Hepatocyte (in vitro differentiated cells): ENCODE data around the gene PSAPL1. TPM values are rescaled to one million over a fixed set of nuclear protein-coding genes. Genes with fewer than 3 reads are reported as not detected.

ENCODE experiments used
- DNase-seq: peaks from one replicate; pipeline ENCODE4 v3.0.0-alpha.2; 2016; ENCODE audit warnings: low spot score
- H2AFZ ChIP-seq: fragments of 200-600 bp; sonication (generic); 2 replicates; pipeline ENCODE4 v1.6.0; 2016; ENCODE audit warnings: antibody characterized with exemption, mild to moderate bottlenecking
- H3K27ac ChIP-seq: fragments of 200-600 bp; sonication (generic); 2 replicates; pipeline ENCODE4 v1.5.1; 2016; ENCODE audit warnings: mild to moderate bottlenecking
- H3K27me3 ChIP-seq: fragments of 200-600 bp; sonication (generic); 2 replicates; pipeline ENCODE4 v1.6.1; 2016
- H3K36me3 ChIP-seq: fragments of 200-600 bp; sonication (generic); replicated peaks from 2 replicates; pipeline ENCODE4 v1.5.1; 2016; ENCODE audit warnings: low read depth; ENCODE audit not compliant: insufficient read depth
- H3K4me1 ChIP-seq: fragments of 200-600 bp; sonication (generic); 2 replicates; pipeline ENCODE4 v1.5.1; 2016; ENCODE audit warnings: mild to moderate bottlenecking, moderate library complexity; ENCODE audit not compliant: insufficient read depth
- H3K4me2 ChIP-seq: fragments of 200-600 bp; sonication (generic); 2 replicates; pipeline ENCODE4 v1.6.0; 2016
- H3K4me3 ChIP-seq: fragments of 200-600 bp; sonication (generic); 2 replicates; pipeline ENCODE4 v1.5.1; 2016; ENCODE audit warnings: mild to moderate bottlenecking
- H3K79me2 ChIP-seq: fragments of 200-600 bp; sonication (generic); 2 replicates; pipeline ENCODE4 v1.6.0; 2017; ENCODE audit warnings: mild to moderate bottlenecking
- H3K9me2 ChIP-seq: fragments of 200-600 bp; sonication (generic); replicated peaks from 2 replicates; pipeline ENCODE4 v1.6.0; 2017; ENCODE audit warnings: mild to moderate bottlenecking; ENCODE audit not compliant: insufficient read depth
- H3K9me3 ChIP-seq: fragments of 200-600 bp; sonication (generic); 2 replicates; pipeline ENCODE4 v1.5.1; 2016; ENCODE audit warnings: low read depth, mild to moderate bottlenecking
- H4K20me1 ChIP-seq: fragments of 200-600 bp; sonication (generic); 2 replicates; pipeline ENCODE4 v1.6.0; 2016; ENCODE audit warnings: mild to moderate bottlenecking; ENCODE audit not compliant: insufficient read depth, poor library complexity, severe bottlenecking
- EZH2 ChIP-seq: fragments of 200-600 bp; sonication (generic); IDR thresholded peaks from 2 replicates; pipeline ENCODE4 v1.6.1; 2016; ENCODE audit warnings: antibody characterized with exemption, mild to moderate bottlenecking, borderline replicate concordance
- EZH2phosphoT487 ChIP-seq: fragments of 200-600 bp; sonication (generic); IDR thresholded peaks from one replicate; pipeline ENCODE4 v1.6.1; 2018; ENCODE audit warnings: antibody characterized with exemption, mild to moderate bottlenecking, low read depth, moderate library complexity; ENCODE audit not compliant: unreplicated experiment, severe bottlenecking
- WGBS: methylation state at CpG from one replicate; pipeline ENCODE4 v1.1.6; 2016; ENCODE audit warnings: low lambda C conversion rate; ENCODE audit errors: missing lambda C conversion rate; 5-methylcytosine and 5-hydroxymethylcytosine counted together
- polyA plus RNA-seq: library from polyadenylated mRNA; unstranded; fragments of >200 nt; fragmentation: Nextera tagmentation; extraction: Ambion mirVana; gene quantifications from 2 replicates; pipeline ENCODE4 v1.2.1, GENCODE V29; 2016
- total RNA-seq: library from RNA; depleted of rRNA; stranded (reverse); fragments of >200 nt; gene quantifications from 2 replicates; pipeline ENCODE4 v1.2.3, GENCODE V29; 2014
- TF ChIP-seq, protein P1 (sequence below): fragments of 200-600 bp; sonication (generic); IDR thresholded peaks from 2 replicates; pipeline ENCODE4 v1.5.1; 2016; ENCODE audit warnings: antibody characterized with exemption, mild to moderate bottlenecking; ENCODE audit not compliant: poor library complexity

PSAPL1 gene
- total and polyA plus RNA-seq, 2 experiments from 2014 or later = 4.3 to 4.4 TPM

- Histone ChIP-seq H3K27ac (no peak overlapping the region), H3K9me3 (no peaks in the 10 kb centered on the region), H4K20me1 (no peaks in the 10 kb centered on the region), H3K79me2 (no peaks in the 10 kb centered on the region), H3K4me3 (no peak overlapping the region), H2AFZ (no peak overlapping the region), H3K36me3 (no peaks in the 10 kb centered on the region), H3K4me1 (peaks cover 4% of the 10 kb centered on the region), H3K9me2 (no peaks in the 10 kb centered on the region), H3K27me3 (no peaks in the 10 kb centered on the region), H3K4me2 (no peak overlapping the region)
- 84% methylated on average over 28 of the region's 28 CpGs for WGBS
- TF ChIP-seq EZH2phosphoT487 (no peak), EZH2 (no peak)
- TF ChIP-seq, protein P1, sequence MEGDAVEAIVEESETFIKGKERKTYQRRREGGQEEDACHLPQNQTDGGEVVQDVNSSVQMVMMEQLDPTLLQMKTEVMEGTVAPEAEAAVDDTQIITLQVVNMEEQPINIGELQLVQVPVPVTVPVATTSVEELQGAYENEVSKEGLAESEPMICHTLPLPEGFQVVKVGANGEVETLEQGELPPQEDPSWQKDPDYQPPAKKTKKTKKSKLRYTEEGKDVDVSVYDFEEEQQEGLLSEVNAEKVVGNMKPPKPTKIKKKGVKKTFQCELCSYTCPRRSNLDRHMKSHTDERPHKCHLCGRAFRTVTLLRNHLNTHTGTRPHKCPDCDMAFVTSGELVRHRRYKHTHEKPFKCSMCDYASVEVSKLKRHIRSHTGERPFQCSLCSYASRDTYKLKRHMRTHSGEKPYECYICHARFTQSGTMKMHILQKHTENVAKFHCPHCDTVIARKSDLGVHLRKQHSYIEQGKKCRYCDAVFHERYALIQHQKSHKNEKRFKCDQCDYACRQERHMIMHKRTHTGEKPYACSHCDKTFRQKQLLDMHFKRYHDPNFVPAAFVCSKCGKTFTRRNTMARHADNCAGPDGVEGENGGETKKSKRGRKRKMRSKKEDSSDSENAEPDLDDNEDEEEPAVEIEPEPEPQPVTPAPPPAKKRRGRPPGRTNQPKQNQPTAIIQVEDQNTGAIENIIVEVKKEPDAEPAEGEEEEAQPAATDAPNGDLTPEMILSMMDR = no peak
- no peak for DNase-seq
Measured at GRCh38 chr4:7384003-7384928, 50.5 kb downstream of the PSAPL1 start.

GRCh38 chr4:7383266-7383665, 51.5 kb downstream of the PSAPL1 start:
- H4K20me1 ChIP-seq = no peaks in the 10 kb centered on the region
- DNase-seq = no peak
- H3K27me3 ChIP-seq = no peaks in the 10 kb centered on the region
- H3K9me2 ChIP-seq = no peaks in the 10 kb centered on the region
- H3K79me2 ChIP-seq = no peaks in the 10 kb centered on the region
- 70% methylated on average over 8 of the region's 8 CpGs for WGBS
- H3K4me1 ChIP-seq = peaks cover 4% of the 10 kb centered on the region
- no peak overlapping the region for H3K4me3 ChIP-seq
- no peaks in the 10 kb centered on the region for H3K9me3 ChIP-seq
- no peaks in the 10 kb centered on the region for H3K36me3 ChIP-seq
- H3K4me2 ChIP-seq = no peak overlapping the region
- TF ChIP-seq, protein P1 = no peak
- TF ChIP-seq EZH2 (no peak), EZH2phosphoT487 (no peak)
- peak overlapping the region; percentile 51 for H3K27ac ChIP-seq
- H2AFZ ChIP-seq = no peak overlapping the region

DNA sequence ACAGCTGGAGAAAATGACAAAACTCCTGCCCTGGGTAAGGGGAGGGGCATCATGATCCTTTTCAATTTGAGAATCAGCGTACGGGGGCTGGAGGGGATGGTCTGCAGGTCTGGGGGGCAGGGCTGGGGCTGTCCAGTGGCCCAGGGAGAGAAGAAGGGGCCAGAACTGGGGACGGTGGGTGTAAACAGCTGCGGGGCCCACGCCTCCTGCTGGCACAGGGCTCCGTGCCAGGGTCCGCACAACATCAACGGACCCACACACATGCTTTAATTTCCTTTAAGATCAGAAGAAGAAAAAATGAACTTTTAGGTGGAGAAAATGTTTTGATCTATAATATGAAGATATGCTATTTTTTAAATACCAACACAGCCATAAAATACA, 52.1 kb downstream of the PSAPL1 start:
- H4K20me1 ChIP-seq = no peaks in the 10 kb centered on the region
- WGBS = 69% methylated on average over 8 of the region's 8 CpGs
- TF ChIP-seq, protein P1 = no peak
- TF ChIP-seq EZH2phosphoT487 (no peak), EZH2 (no peak)
- no peak overlapping the region for H3K27ac ChIP-seq
- H3K9me3 ChIP-seq = no peaks in the 10 kb centered on the region
- no peaks in the 10 kb centered on the region for H3K9me2 ChIP-seq
- H3K4me2 ChIP-seq = no peak overlapping the region
- no peaks in the 10 kb centered on the region for H3K79me2 ChIP-seq
- H3K4me3 ChIP-seq = no peak overlapping the region
- peaks cover 4% of the 10 kb centered on the region for H3K4me1 ChIP-seq
- H3K36me3 ChIP-seq = no peaks in the 10 kb centered on the region
- DNase-seq = no peak
- no peak overlapping the region for H2AFZ ChIP-seq
- no peaks in the 10 kb centered on the region for H3K27me3 ChIP-seq
